NAMALWA (cell line): Measurements from ENCODE around the gene ITPK1.
"Not testable (repeated sequence)": the region's sequence is repeated elsewhere in the genome, so short reads cannot be mapped to it uniquely, and the experiment has no call there.

ENCODE experiments used
- DNase-seq: peaks from one replicate; pipeline ENCODE4 v3.0.0-alpha.2; 2015; ENCODE audit warnings: low spot score

ITPK1 gene

GRCh38 chr14:93115821-93116675 is at the start of gene ITPK1:
Gene ITPK1 (minus strand): TSS chr14:93115925. CDS start chr14:93115163, 762 bp downstream.
- DNase-seq: peak; percentile 69

DNA sequence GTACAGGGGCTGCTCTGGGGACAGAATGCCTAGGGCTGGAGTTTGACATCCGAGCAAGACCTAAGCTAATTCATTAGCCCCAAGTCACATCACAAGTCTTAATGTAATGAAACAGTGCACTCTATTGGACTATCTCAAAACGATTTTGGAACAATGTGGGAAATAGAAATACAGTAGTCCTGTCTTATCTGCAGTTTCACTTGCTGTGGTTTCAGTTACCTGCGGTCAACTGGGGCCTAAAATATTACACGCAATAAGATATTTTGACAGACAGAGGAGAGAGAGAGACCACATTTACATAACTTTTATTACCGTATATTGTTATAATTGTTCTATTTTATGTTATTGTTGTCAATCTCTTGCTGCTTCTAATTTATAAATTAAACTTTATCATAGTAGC is 47.8 kb upstream of the ITPK1 start:
- DNase-seq: peak; percentile 20

DNA sequence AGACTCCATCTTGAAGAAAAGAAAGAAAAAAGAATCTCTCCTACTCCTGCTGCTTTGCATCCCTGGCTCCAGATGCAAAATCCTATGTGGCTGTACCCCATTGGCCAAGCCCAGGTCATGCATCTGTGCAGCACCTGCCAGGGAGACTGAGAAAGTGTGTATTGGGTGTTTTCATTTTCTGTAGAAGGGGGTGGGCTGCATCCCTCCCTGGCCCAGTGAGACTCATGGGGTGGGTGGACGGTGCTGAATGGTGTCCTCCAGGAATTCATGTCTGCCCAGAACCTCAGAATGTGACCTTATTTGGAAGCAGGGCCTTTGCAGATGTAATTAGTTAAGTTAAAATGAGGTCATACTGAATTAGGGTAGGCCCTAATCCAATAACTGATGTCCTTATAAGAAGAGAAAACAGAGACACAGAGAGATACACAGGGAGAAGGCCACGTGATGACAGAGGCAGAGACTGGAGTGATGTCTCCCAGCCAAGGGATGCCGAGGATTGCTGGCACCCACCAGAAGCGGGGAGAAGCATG is 45.8 kb upstream of the ITPK1 start:
- peak; percentile 16 for DNase-seq

- DNase-seq: peak; percentile 47
Measured at GRCh38 chr14:93160353-93160801, 44.7 kb upstream of the ITPK1 start.

GRCh38 chr14:93159625-93160352 is 44.1 kb upstream of the ITPK1 start:
- DNase-seq: not testable (repeated sequence)

DNA sequence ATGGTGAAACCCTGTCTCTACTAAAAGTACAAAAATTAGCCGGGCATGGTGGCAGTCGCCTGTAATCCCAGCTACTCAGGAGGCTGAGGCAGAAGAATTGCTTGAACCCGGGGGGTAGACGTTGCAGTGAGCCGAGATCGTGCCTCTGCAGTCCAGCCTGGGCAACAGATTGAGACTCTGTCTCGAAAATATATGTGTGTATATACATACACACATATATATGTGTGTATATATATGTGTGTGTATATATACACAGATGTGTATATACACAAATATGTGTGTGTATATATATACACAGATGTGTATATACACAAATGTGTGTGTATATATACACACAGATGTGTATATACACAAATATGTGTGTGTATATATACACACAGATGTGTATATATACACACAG is 42.6 kb upstream of the ITPK1 start:
- not testable (repeated sequence) for DNase-seq

GRCh38 chr14:93156693-93157369 is 41.1 kb upstream of the ITPK1 start:
- DNase-seq: no peak

DNA sequence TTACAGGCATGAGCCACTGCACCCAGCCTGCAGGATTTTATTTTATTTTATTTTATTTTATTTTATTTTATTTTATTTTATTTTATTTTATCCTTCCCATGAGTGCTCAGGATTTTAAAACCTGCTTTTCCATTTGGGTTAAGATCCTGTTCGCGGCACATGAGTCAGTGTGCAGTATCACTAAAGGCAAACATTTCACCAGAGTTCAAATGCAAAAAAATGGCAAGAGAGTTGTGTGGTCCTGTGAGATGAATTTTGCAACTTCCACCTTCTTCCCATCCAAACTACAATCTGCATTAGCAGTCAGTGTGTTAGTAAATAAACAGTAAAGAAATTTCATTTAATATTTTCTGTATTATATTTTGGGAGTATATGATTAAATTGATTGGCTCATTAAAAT is 39.9 kb upstream of the ITPK1 start:
- DNase-seq: no peak

DNA sequence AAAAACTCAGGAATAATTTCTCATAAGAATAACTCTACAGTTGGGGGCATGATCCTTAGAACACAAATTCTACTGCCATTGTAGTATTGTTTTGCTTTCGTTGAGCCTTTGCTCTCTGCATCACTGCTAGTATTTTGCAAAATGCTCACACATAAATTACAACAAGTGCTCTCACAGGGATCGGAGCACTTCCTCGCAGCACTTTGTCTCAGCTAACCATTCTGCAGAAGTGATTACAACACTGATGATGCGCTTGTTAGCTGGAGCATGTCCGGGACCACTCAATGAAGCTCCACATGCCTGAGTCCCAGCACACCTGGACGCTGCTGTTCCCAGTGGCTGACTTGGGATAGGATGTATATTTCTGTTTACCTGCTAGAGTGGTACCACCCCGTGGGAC is 37.4 kb upstream of the ITPK1 start:
- DNase-seq: no peak

DNA sequence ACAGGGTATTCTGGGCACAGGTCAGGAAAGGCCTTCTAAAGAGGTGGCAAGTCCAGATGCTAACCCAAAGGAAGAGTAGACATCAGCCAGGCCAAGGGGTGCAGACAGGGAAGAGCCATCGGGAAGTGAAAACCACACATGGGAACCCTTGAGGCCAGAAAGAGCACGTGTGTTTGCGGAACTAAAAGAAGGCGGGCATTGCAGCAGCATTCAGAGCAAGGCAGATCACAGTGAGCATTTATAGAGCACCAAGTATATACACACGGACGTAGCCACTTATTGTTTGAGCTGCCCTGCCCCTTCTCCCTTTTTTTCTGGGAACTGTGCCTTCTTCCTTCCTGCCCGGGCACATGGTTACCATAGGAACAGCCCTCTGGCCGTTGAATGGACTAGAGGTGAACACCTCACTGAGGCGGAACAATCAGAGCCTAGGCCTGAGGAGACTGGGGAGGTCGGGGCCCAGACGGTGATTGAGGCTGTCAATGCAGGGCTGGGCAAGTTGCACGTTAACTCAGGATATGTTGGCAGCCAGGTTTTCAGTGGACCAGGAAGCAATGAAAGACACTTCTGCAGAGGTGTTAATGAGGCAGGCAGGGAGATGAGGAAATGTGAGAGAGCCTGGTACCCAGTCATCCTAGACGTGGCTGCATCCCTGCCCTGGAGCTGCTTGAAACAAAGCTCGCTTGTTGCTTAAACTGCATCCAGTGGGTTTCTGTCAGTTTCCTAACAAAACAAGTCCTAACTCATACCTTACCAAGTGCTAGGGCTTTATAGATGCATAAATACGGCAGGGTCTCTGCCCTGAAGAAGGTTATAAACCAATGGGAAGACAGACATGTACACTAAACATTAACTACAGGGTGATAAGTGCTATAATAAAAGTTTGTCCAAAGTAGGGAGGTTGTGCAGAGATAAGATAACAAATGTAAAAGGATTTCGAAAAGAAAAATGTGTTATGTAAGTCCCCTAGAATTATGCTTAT is 34.8 kb upstream of the ITPK1 start:
- no peak for DNase-seq

DNA sequence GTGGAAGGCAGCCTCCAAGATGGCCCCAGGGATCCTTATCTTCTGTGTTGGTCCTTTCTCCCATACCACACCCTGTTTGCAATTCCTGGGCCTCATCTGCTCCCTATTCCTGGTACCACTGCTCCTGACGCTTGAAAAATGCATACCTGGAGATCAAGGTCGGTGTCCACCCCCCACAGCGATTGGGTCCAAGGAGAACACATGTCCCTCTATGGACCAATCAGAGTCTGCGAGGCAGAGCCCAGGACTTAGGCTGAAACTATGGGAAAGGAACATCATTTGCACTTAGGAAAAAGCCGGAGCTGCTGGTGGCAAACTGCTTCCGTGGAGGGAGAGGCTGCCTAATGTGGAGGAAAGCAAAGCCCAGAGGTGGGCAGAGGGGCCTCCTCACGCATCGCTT is 33.3 kb upstream of the ITPK1 start:
- no peak for DNase-seq

GRCh38 chr14:93146119-93146518 is 30.4 kb upstream of the ITPK1 start:
- no peak for DNase-seq

DNA sequence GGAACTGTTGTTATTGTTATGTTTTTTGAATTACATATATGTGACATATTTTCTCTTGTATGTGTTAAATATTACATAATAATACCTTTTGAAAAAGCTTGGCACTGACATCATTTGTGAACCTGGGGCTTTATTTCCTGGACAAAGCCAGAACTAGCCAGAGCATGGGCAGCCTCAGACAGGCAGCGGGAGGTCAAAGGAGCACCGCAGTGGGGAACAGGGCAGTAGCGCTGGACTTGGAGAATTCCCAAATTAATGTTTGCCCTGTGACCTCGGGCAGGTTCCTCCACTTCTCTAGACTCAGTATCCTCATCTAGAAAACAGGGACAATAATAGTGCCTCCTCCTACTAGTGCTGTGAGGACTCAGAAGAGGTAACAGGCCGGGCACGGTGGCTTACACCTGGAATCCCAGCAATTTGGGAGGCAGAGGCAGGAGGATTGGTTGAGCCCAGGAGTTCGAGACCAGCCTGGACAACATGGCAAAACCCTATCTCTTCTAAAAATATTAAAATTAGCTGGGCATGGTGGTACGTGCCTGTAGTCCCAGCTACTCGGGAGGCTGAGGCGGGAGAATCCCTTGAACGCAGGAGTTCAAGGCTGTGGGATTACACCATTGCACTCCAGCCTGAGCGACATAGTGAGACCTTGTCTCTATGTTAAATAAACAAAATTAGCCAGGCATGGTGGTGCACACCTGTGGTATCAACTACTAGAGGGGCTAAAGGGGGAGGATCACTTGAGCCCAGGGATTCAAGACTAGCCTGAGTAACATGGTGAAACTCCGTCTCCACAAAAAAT is 27.3 kb upstream of the ITPK1 start:
- no peak for DNase-seq

DNA sequence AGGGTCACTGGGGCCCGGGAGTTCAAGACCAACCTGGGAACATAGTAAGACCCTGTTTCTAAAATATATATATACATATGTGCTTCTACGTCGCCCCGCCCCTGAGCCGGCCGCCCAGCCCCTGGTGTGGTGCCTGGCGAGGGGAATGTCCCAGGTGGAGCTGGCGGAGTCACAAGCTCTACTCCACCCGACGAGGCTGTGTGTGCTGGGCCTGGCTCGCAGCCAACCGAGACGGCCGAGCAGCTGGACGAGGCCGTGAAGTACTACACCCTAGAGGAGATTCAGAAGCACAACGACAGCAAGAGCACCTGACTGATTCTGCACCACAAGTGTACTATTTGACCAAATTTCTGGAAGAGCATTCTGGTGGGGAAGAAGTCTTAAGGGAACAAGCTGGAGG is 22.1 kb upstream of the ITPK1 start:
- DNase-seq: peak; percentile 20

DNA sequence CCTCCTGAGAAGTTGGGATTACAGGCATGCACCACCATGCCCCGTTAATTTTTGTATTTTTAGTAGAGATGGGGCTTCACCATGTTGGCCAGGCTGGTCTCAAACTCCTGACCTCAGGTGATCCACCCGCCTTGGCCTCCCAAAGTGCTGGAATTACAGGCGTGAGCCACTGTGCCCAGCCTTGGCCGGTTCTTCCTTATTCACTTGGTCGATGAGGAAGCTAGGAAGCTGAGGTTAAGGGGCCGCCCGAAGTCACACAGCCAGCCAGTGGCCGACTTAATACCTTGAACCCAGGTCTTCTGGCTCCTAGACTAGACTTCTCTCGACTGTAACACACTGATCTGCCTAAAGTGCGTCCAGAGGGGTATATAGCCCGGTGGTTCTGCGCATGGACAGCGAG is 20.8 kb upstream of the ITPK1 start:
- DNase-seq: not testable (repeated sequence)

DNA sequence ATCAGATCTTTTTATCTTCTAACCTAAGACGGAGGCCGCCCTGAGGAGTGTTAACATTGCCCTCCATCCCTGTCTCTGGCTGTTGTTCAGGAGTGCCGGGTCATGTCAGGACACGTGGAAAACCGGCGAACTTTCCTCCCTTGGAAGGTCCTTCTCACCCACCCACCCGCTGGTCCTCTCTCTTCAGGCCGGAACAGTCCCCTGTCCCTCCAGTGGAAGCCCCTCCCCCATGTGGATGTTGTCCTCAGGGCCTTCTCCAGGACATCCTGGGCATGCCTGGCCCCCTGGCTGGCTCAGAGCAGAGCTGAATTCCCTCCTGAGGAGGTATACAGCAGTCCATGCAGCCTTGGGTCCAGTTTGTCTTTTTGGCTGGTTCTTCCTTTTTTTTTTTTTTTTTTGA is 20.3 kb upstream of the ITPK1 start:
- DNase-seq: no peak

GRCh38 chr14:93135399-93135798 is 19.7 kb upstream of the ITPK1 start:
- DNase-seq: no peak

GRCh38 chr14:93133464-93133863 is 17.7 kb upstream of the ITPK1 start:
- DNase-seq: no peak

GRCh38 chr14:93132472-93133065 is 16.8 kb upstream of the ITPK1 start:
- peak; percentile 58 for DNase-seq

DNA sequence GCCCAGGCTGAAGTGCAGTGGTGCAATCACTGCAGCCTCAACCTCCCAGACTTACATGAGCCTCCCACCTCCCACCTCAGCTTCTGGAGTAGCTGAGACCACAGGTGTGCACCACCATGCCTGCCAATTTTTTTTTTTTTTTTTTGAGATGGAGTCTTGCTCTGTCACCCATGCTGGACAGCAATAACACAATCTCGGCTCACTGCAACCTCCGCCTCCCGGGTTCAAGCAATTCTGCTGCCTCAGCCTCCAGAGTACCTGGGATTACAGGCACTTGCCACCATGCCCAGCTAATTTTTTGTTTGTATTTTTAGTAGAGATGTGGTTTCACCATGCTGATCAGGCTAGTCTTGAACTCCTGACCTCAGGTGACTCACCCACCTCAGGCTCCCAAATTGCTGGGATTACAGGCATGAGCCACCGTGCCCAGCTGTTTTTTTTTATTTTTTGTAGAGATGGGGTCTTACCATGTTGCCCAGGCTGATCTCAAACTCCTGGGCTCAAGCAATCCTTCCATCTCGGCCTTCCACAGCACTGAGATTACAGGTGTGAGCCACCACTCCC is 15.6 kb upstream of the ITPK1 start:
- DNase-seq: not testable (repeated sequence)
